Suprapubic skin (tissue), 4 donors: ENCODE results near the gene ELAVL1.

Source experiments
- CTCF ChIP-seq, 2 donors: fragments of 200-600 bp in 1 of 2; fragments of 450-650 bp in 1 of 2; sonication (generic) in 1 of 2; IDR thresholded peaks; one replicate each; pipeline ENCODE4 v1.5.1; 2016 to 2019; ENCODE audit warnings: antibody characterized with exemption in 2 of 2, mild to moderate bottlenecking in 1 of 2, moderate library complexity in 1 of 2
- POLR2A ChIP-seq, 2 donors: fragments of 450-650 bp; IDR thresholded peaks; one replicate each; pipeline ENCODE4 v1.6.1; 2017; ENCODE audit warnings: antibody characterized with exemption in 2 of 2, mild to moderate bottlenecking in 2 of 2, moderate library complexity in 2 of 2
- POLR2AphosphoS5 ChIP-seq, 3 donors: sonication (generic); formaldehyde crosslinking; IDR thresholded peaks; one replicate each; pipeline ENCODE4 v1.6.1; 2017; ENCODE audit warnings: antibody characterized with exemption in 3 of 3

- TF ChIP-seq CTCF (IDR thresholded peaks at IDR 0.05) (no peak), POLR2A (IDR thresholded peaks at IDR 0.05) (no peak), POLR2AphosphoS5 (IDR thresholded peaks at IDR 0.05) (no peak)
Measured at GRCh38 chr19:7913652-7914051, 91.8 kb downstream of the ELAVL1 start.
